NCI-H345 (cell line): ENCODE measurements around the gene PAFAH2.

Experiments
- DNase-seq: peaks from one replicate; lab custom pipeline; 2025; lab: John Stamatoyannopoulos, UW

The PAFAH2 gene

DNA sequence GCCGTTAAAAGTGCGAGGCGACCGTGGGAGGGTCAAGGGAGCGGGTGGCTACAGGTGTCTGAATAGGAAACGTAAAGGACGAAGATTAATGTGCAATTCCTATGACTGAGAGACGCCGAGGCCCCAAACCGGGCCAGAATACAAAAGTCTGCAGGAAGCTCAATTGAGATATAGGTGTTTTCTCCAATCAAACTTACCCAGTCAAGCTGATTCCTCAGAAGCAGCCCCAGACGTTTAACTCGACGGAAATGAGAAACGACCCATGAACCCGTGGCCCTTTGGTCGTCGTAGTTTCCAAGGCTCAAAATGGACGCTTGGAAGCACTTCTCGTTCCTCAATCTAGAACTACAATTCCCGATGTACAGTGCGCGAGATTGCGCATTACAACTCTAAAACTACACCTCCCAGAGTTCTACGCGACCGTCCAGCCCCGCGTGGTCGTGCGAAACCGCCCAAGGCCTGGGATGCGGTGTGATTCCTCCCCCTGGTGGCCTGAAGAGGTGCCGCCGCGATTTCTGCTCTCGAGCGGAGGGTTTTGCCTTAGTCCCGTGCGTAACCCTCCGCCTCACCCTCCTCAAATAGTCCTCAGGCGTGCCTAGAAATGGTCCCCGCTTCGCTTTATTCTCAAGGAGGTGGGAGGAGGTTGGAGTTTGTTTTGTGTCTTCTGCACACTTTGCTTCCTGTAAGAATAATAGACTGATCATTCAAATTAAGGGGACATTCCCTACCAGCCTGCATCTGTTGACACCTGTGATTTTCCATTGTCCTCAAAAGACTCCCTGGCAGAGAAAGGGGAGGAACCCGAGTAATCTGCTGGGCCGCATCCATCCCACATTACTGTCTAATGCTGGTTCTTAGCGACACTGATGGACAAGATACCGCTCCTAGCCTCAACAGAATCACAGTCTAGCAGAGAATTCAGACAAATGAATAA is at the start of gene PAFAH2:
Gene PAFAH2 (minus strand): TSS at position 236 of the 934 bp plus-strand sequence. CDS start 7,247 bp downstream, outside the sequence.
- DNase-seq, result peak; percentile 99

DNA sequence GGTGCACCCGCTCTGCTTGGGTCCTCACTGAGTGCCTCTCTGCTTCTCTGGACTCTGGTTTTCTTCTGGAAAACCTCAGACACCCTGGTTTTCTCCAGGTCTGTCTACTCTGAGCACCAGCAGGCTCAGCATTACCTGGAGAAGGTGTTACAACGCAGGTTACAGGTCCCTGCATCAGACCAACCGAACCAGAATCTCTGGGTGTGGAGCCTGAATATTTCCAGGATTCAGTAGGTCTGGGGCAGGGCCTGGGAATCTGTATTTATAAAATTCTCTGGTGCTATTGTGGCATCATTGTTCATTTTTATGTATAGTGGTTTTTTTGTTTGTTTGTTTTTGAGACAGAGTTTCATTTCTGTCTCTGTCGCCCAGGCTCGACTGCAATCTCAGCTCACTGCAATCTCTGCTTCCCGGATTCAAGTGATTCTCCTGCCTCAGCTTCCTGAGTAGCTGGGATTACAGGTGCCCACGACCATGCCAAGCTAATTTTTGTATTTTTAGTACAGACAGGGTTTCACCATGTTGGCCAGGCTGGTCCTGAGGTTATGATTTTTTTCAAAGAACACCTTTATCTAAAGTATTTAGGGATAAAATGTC is 49.5 kb upstream of the PAFAH2 start:
- no peak for DNase-seq

DNA sequence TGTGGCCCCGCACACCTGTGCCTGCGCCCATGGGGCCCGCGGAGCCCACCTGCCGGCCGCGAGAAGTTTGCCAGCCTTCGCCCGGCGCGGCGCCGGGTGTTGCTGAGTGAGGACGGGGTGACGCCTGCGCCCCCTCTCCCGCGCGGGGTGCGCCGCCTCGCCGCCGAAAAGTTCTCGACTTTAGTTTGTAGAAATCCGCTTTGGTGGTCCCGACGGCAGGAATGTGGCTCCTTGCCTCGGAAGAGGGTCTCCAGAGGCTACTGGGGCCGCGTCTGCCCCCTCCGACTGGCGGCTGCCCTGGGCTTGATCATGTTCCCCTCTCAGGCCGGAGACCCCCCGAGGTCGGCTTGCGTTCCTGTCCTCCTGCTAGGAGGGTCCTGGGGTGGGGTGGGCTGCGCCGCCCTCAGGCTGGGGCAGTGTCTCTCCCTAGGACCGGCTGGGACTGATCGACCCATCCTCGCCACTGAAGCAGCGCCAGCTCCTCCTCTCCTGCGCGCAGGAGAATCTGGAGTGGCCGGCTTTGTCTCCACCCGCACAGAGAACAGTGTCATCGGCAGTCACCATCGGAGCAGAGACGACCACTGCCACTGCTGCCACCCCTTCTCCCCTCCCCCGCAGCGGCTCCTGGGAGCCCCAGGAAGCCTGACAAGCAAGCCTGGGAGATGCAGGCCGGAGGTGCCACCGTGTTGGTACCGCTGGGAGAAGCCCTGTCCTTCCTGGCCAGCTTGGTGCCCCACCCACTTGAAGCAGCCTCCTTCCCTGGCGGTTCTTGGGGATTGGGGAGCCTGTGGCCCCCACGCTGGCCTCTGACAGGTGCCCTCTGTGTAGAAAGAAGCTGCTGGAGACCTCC is 48.6 kb upstream of the PAFAH2 start:
- DNase-seq, result no peak

DNA sequence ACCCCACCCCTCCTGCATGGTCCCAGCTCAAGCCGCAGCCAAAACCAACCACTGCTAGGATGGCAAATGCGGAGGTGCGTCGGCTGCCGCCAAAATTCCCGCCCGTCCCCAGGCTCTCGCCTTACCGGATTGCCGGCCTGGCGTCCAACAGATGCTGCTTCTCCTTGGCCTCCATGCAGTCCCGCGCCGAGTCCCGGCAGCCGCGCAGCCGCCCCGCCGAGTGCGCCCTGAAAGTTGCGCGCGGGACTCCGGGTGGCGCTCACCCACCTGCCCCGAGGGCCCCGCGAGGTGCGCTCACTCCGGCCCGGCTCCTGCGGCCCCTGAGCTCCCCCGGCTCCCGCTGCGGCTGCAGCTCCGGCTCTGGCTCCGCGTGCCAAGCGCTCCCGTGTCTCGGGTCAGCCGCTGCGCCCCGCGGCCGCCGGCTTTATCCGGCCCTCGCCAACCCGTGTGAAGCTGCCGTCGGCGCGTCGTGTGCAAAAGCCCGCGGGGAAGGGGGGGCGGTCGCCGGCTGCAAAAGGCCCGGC is 47.9 kb upstream of the PAFAH2 start, which contains the start of gene SLC30A2:
Gene SLC30A2 (minus strand): TSS at position 397 of the 524 bp plus-strand sequence. CDS start 222 bp downstream, at position 175.
- no peak for DNase-seq

GRCh38 chr1:26044971-26045721 is 47.3 kb upstream of the PAFAH2 start:
- no peak for DNase-seq

DNA sequence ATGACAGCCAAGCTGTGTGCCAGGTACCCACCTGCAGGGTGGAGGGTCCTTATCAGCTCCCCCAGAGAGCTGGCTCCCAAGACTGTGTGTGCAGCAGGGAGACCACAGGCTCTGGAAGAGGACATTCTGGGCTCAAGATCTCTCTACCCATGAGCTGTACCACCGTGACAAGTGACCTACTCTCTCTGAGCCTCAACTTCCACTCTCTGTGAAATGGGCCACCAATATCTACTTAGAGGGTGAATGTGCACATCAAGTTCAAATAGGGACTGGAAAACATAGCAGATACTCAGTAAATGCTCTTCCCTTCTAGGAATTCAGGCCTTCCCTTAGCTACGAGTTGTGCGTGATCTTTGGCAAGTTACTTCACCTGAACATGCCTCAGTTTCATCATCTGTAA is 46.6 kb upstream of the PAFAH2 start:
- DNase-seq, result no peak

DNA sequence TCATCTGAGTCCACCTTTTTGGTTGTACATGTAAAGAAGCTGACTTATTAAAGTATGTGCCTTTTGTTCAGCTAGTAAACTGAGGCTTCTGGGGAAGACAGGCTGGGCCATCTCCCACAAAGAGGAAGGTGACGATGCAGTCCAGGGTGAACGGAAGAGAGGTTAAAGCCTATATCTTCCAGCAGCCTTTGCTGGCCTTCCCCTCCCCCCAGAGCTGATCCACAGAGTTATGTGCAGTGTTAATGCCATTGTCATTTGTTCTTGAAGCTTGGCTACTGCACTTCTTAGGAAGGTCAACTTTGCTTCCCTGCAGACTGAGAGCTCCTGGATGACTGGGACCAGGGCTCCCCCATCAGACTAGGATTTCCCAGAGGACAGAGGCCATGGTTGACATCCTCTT is 45.9 kb upstream of the PAFAH2 start:
- DNase-seq, result no peak

DNA sequence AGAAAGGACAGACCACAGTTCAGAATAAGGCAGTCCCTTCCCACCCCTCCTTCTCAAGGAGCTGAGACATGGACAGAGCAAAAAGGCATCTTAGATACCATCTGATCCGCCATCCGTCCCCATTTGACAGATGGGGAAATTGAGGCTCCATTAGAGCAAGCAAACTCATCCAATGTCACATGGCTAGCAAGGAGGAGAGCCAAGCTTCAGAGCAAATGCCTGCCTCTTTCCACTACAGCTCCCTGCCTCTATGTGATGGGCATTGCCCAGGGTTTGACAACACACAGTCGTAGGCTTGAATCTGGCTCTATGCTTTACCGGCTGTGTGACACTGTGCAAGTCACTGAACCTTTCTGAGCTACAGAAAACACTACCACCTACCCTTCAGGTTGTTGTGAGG is 44.1 kb upstream of the PAFAH2 start:
- no peak for DNase-seq

GRCh38 chr1:26041401-26041800 is 43.5 kb upstream of the PAFAH2 start:
- no peak for DNase-seq

GRCh38 chr1:26038904-26039303 is 41.0 kb upstream of the PAFAH2 start:
- DNase-seq, result no peak

- no peak for DNase-seq
Measured at GRCh38 chr1:26038477-26038876, 40.6 kb upstream of the PAFAH2 start.

- DNase-seq, result no peak
Measured at GRCh38 chr1:26037904-26038303, 40.0 kb upstream of the PAFAH2 start.

GRCh38 chr1:26036756-26037281 is 39.0 kb upstream of the PAFAH2 start:
- no peak for DNase-seq

GRCh38 chr1:26035959-26036755 is 38.3 kb upstream of the PAFAH2 start:
- peak; percentile 65 for DNase-seq

GRCh38 chr1:26035203-26035958 is 37.5 kb upstream of the PAFAH2 start:
- DNase-seq, result peak; percentile 94

GRCh38 chr1:26034504-26035202 is 36.8 kb upstream of the PAFAH2 start:
- DNase-seq, result peak; percentile 20

DNA sequence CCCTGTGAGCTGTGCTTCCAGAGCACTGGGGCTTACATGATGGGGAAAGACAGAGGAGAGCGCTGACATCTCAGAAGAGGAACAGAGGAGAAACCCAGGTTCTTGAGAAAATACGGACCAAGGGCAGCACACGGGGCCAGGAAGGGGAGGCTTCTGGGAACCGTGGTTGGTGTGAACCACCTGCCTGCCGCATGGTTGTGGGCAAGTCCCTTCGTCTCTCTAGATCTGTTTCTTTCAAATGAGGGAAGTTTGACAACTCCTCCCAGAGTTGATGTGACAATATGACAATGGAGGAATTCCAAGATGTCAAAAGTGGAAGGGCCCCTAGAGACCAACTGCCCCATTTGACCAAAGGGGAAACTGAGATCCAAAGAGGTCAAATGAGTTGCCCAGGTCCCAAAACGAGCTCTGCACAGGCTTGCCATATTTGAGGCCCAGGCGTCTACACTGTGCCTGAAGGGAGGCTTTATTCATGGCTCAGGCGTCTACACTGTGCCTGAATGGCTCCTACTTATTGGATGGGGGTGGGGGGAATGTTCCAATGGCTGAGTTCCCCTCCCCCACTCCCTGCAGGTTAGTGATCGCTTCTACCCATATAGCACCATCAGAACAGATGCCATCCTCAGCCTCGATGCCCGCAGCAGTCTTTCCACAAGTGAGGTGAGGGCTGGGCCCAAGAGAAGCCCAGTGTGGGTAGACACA is 34.9 kb upstream of the PAFAH2 start:
- no peak for DNase-seq

DNA sequence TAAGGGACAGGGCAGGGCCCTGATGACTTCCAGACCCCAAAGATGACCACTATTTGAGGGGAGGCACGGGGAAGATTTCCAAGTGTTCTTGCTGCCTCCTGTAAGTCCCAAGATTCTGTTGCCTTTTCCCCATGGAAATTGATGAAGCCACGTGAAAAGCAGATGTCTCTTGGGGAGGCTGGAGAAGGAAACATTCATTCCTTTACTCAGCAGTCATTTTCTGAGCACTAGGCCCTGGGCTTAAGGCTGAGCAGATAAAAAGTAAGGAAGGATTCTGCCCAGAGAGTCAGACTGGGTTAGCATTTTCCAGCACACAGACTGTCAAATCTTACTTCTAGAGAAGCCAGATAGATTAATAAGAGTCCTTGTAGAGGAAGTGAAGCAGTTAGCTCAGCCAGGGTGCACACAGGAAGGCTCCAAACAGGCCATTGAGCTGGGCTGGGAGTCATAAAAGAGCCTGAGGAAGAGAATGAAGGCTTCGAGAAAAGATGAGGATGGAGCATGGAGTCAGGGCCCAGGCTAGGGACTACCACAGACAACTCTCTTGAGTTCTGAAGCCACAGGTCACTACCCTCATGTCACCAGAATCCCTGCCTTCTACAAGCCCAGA is 33.9 kb upstream of the PAFAH2 start:
- no peak for DNase-seq
